Endodermal cell (in vitro differentiated cells): ENCODE results near the gene HELB. TPM values are rescaled to one million over a fixed set of nuclear protein-coding genes. Genes with fewer than 3 reads are reported as not detected.

Experiments used
- DNase-seq: peaks from one replicate; pipeline ENCODE4 v3.0.0-alpha.2; 2017
- H3K27ac ChIP-seq: 2 replicates; pipeline ENCODE4 v1.5.1; 2013; ENCODE audit warnings: mild to moderate bottlenecking, low read depth, low read length, moderate library complexity
- H3K27me3 ChIP-seq: 2 replicates; pipeline ENCODE4 v1.6.1; 2013; ENCODE audit warnings: mild to moderate bottlenecking, low read length, moderate library complexity; ENCODE audit not compliant: insufficient read depth, control insufficient read depth, poor library complexity, severe bottlenecking
- H3K36me3 ChIP-seq: 2 replicates; pipeline ENCODE4 v1.7.0; 2013; ENCODE audit warnings: mild to moderate bottlenecking, low read length, moderate library complexity; ENCODE audit not compliant: control insufficient read depth, insufficient read depth
- H3K4me1 ChIP-seq: one replicate; pipeline ENCODE4 v1.7.0; 2013; ENCODE audit warnings: low read length; ENCODE audit not compliant: control insufficient read depth, insufficient read depth
- H3K4me3 ChIP-seq: 2 replicates; pipeline ENCODE4 v1.5.1; 2013; ENCODE audit warnings: mild to moderate bottlenecking, low read length, moderate library complexity
- H3K9ac ChIP-seq: 2 replicates; pipeline ENCODE4 v1.6.1; 2013; ENCODE audit warnings: mild to moderate bottlenecking, low read length, moderate library complexity; ENCODE audit not compliant: poor library complexity, severe bottlenecking; ENCODE audit errors: extremely low read depth
- H3K9me3 ChIP-seq: 2 replicates; pipeline ENCODE4 v1.6.1; 2013; ENCODE audit warnings: mild to moderate bottlenecking, low read length, moderate library complexity; ENCODE audit not compliant: control insufficient read depth
- H3K27ac Mint-ChIP-seq: 2 replicates; pipeline ENCODE4 v1.8.0; 2020; ENCODE audit warnings: mixed read lengths
- H3K27me3 Mint-ChIP-seq: 2 replicates; pipeline ENCODE4 v1.8.0; 2021; ENCODE audit warnings: mild to moderate bottlenecking, mixed read lengths; ENCODE audit not compliant: insufficient read depth
- H3K36me3 Mint-ChIP-seq: 2 replicates; pipeline ENCODE4 v1.8.0; 2020; ENCODE audit warnings: low read depth, mixed read lengths
- H3K4me1 Mint-ChIP-seq: 2 replicates; pipeline ENCODE4 v1.8.0; 2020; ENCODE audit warnings: mixed read lengths
- H3K4me3 Mint-ChIP-seq: 2 replicates; pipeline ENCODE4 v1.8.0; 2020; ENCODE audit warnings: mild to moderate bottlenecking, moderate library complexity, mixed read lengths
- H3K9me3 Mint-ChIP-seq: 2 replicates; pipeline ENCODE4 v1.8.0; 2020; ENCODE audit warnings: mild to moderate bottlenecking, mixed read lengths
- CTCF ChIP-seq: fragments of 200-600 bp; sonication (generic); conservative IDR thresholded peaks from 2 replicates; pipeline ENCODE4 v1.5.0; 2021; ENCODE audit warnings: antibody characterized with exemption, mild to moderate bottlenecking
- WGBS, 2 experiments: methylation state at CpG; one replicate each; pipeline versions ENCODE4 v1.1.5 to v1.1.7; 2013; ENCODE audit warnings: missing lambda C conversion rate in 2 of 2, mixed read lengths in 1 of 2; ENCODE audit not compliant: insufficient coverage in 1 of 2, insufficient read length in 1 of 2; 5-methylcytosine and 5-hydroxymethylcytosine counted together
- total RNA-seq, 2 donors: library from RNA; stranded (reverse); fragmentation: NEBNext Ultra II Directional in 1 of 2; extraction: Animal tissue kit (Norgen Biotek cat#: 25700) in 1 of 2; gene quantifications; 2 replicates in 1 of 2; 3 replicates in 1 of 2; pipeline ENCODE4 v1.2.1, GENCODE V29; 2021

The HELB gene
- total RNA-seq, 2 donors from 2014 or later = 6.2 to 11.0 TPM

- no peaks in the 10 kb centered on the region for H3K27me3 Mint-ChIP-seq
- TF ChIP-seq CTCF = no peak
- H3K4me1 Mint-ChIP-seq = no peaks in the 10 kb centered on the region
- H3K27ac Mint-ChIP-seq = no peak overlapping the region
- no peak overlapping the region for H3K4me3 ChIP-seq
- WGBS, 2 experiments = 98 to 100% methylated on average over 2 of the region's 2 CpGs
- no peaks in the 10 kb centered on the region for H3K36me3 Mint-ChIP-seq
- no peak for DNase-seq
- no peak overlapping the region for H3K27ac ChIP-seq
- no peak overlapping the region for H3K4me3 Mint-ChIP-seq
- no peaks in the 10 kb centered on the region for H3K9me3 Mint-ChIP-seq
- no peak overlapping the region for H3K9ac ChIP-seq
- H3K36me3 ChIP-seq = no peaks in the 10 kb centered on the region
- H3K9me3 ChIP-seq = no peaks in the 10 kb centered on the region
- H3K4me1 ChIP-seq = no peaks in the 10 kb centered on the region
- no peaks in the 10 kb centered on the region for H3K27me3 ChIP-seq
Observed at GRCh38 chr12:66290716-66291200, 11.5 kb upstream of the HELB start.

- Histone ChIP-seq H3K9ac (no peak overlapping the region), H3K27me3 (no peaks in the 10 kb centered on the region), H3K9me3 (no peaks in the 10 kb centered on the region), H3K4me1 (no peaks in the 10 kb centered on the region), H3K27ac (no peak overlapping the region), H3K4me3 (no peak overlapping the region), H3K36me3 (no peaks in the 10 kb centered on the region)
- peaks cover 4% of the 10 kb centered on the region for H3K4me1 Mint-ChIP-seq
- no peak for DNase-seq
- no peak overlapping the region for H3K4me3 Mint-ChIP-seq
- no peaks in the 10 kb centered on the region for H3K9me3 Mint-ChIP-seq
- no peak overlapping the region for H3K27ac Mint-ChIP-seq
- H3K27me3 Mint-ChIP-seq = peaks cover 9% of the 10 kb centered on the region
- WGBS, 2 experiments = 86 to 100% methylated on average over 1 of the region's 1 CpG
- no peaks in the 10 kb centered on the region for H3K36me3 Mint-ChIP-seq
- TF ChIP-seq CTCF = no peak
Observed at GRCh38 chr12:66296176-66296683, 6.1 kb upstream of the HELB start.

GRCh38 chr12:66297080-66297479, 5.2 kb upstream of the HELB start:
- no peak overlapping the region for H3K4me3 ChIP-seq
- H3K4me1 ChIP-seq = no peaks in the 10 kb centered on the region
- peaks cover 4% of the 10 kb centered on the region for H3K4me1 Mint-ChIP-seq
- no peak overlapping the region for H3K27ac ChIP-seq
- no peak overlapping the region for H3K4me3 Mint-ChIP-seq
- TF ChIP-seq CTCF = no peak
- no peaks in the 10 kb centered on the region for H3K9me3 ChIP-seq
- no peak for DNase-seq
- H3K27me3 Mint-ChIP-seq = peaks cover 13% of the 10 kb centered on the region
- no peak overlapping the region for H3K27ac Mint-ChIP-seq
- no peaks in the 10 kb centered on the region for H3K9me3 Mint-ChIP-seq
- H3K36me3 ChIP-seq = no peaks in the 10 kb centered on the region
- H3K27me3 ChIP-seq = no peaks in the 10 kb centered on the region
- no peaks in the 10 kb centered on the region for H3K36me3 Mint-ChIP-seq
- no peak overlapping the region for H3K9ac ChIP-seq
- 74 to 80% methylated on average over 3 to 4 of the region's 4 CpGs for whole genome bisulfite sequencing, 2 experiments
